WI38 (cell line): ENCODE measurements around the gene CBX2.

Experiments
- H3K4me3 ChIP-seq: 2 replicates; pipeline ENCODE4 v1.5.1; 2011; ENCODE audit warnings: low read depth, mild to moderate bottlenecking, control low read depth, low read length
- CTCF ChIP-seq: IDR thresholded peaks from 2 replicates; pipeline ENCODE4 v1.5.1; 2012; ENCODE audit warnings: low read depth, mild to moderate bottlenecking, control low read depth, low read length

Gene CBX2

GRCh38 chr17:79779661-79780365 lies 1.9 kb downstream of the CBX2 start:
- TF ChIP-seq CTCF: no peak
- H3K4me3 ChIP-seq: no peak overlapping the region

GRCh38 chr17:79781012-79781650 lies 3.2 kb downstream of the CBX2 start:
- TF ChIP-seq CTCF: no peak
- no peak overlapping the region for H3K4me3 ChIP-seq

- no peak for TF ChIP-seq CTCF
- no peak overlapping the region for H3K4me3 ChIP-seq
Observed at GRCh38 chr17:79781736-79782575, 4.0 kb downstream of the CBX2 start.

- no peak overlapping the region for H3K4me3 ChIP-seq
- no peak for TF ChIP-seq CTCF
Observed at GRCh38 chr17:79783891-79784290, 5.9 kb downstream of the CBX2 start.

- H3K4me3 ChIP-seq: no peak overlapping the region
- no peak for TF ChIP-seq CTCF
Observed at GRCh38 chr17:79784353-79785016, 6.5 kb downstream of the CBX2 start.

- no peak for TF ChIP-seq CTCF
- H3K4me3 ChIP-seq: no peak overlapping the region
Observed at GRCh38 chr17:79785017-79785899, 7.3 kb downstream of the CBX2 start.
